Right lobe of liver (tissue), 6 donors: ENCODE data around the gene NCOR1. TPM values are rescaled to one million over a fixed set of nuclear protein-coding genes. Genes with fewer than 3 reads are reported as not detected.

Experiments used
- ATAC-seq, 4 donors: fragments of 200-7000 bp; cut with Tn5 transposase; one replicate each; pipeline ENCODE4 v1.9.1; 2020; ENCODE audit warnings: mild to moderate bottlenecking in 4 of 4, moderate library complexity in 4 of 4
- DNase-seq, 3 donors: peaks; one replicate each; pipeline ENCODE4 v3.0.0-alpha.2; 2020
- H3K27ac ChIP-seq, 3 donors: fragments of 200-600 bp; one replicate each; pipeline ENCODE4 v1.8.0; 2022
- H3K27me3 ChIP-seq, 2 donors: fragments of 200-600 bp; one replicate each; pipeline ENCODE4 v1.8.0; 2022
- H3K36me3 ChIP-seq, 4 donors: fragments of 200-600 bp; sonication (generic) in 1 of 4; one replicate each; pipeline versions ENCODE4 v1.5.1 to v1.8.0; 2017 to 2022; ENCODE audit warnings: control low read depth in 1 of 4
- H3K4me1 ChIP-seq, 4 donors: fragments of 200-600 bp; sonication (generic) in 1 of 4; one replicate each; pipeline versions ENCODE4 v1.5.1 to v1.8.0; 2017 to 2022; ENCODE audit warnings: control low read depth in 1 of 4
- H3K4me3 ChIP-seq, 3 donors: fragments of 200-600 bp; one replicate each; pipeline ENCODE4 v1.8.0; 2022
- H3K9me3 ChIP-seq, 4 donors: fragments of 200-600 bp; sonication (generic) in 1 of 4; one replicate each; pipeline versions ENCODE4 v1.5.1 to v1.8.0; 2017 to 2022; ENCODE audit warnings: control low read depth in 1 of 4
- POLR2A ChIP-seq: fragments of 450-650 bp; IDR thresholded peaks from one replicate; pipeline ENCODE4 v1.6.1; 2017; ENCODE audit warnings: antibody characterized with exemption, mild to moderate bottlenecking
- WGBS: methylation state at CpG from one replicate; pipeline ENCODE4 v1.1.6; 2018; ENCODE audit warnings: low coverage, low lambda C conversion rate; ENCODE audit not compliant: insufficient coverage; ENCODE audit errors: missing lambda C conversion rate; 5-methylcytosine and 5-hydroxymethylcytosine counted together
- intact Hi-C, 2 donors: fragments of 100-400 bp; cut with DNase I; formaldehyde crosslinking; loops; one replicate each; pipeline versions ENCODE4 v1.11.2 to v1.14.1; 2022
- total RNA-seq, 6 experiments: library from RNA; depleted of rRNA in 2 of 6; stranded (reverse); fragments of >200 nt in 2 of 6; fragmentation: NEBNext Ultra II Directional in 3 of 6; extraction: Animal tissue kit (Norgen Biotek cat#: 25700) in 3 of 6; gene quantifications; one replicate each; pipeline versions ENCODE4 v1.1.0 to v1.2.4, GENCODE V29; 2016 to 2023
- TF ChIP-seq, protein P1 (sequence below), 4 donors: fragments of 200-600 bp in 3 of 4; fragments of 450-650 bp in 1 of 4; IDR thresholded peaks; one replicate each; pipeline versions ENCODE4 v1.5.1 to v1.8.0; 2016 to 2022; ENCODE audit warnings: antibody characterized with exemption in 4 of 4, mild to moderate bottlenecking in 2 of 4
- donor health status: DM: no; HTN: yes; CAD: no.
- donor health status: DM: no; HTN: no; CAD: no.
- donor health status: DM: no; HTN: no; CAD: no.
- donor health status: DM: no; HTN: yes; CAD: no.
- donor health status: DM: no; HTN: yes; CAD: no.

Gene NCOR1
- total RNA-seq, 6 experiments from 2014 or later = 52.6 to 76.8 (median 65.1) TPM

GRCh38 chr17:16258901-16259300 is 43.6 kb upstream of the NCOR1 start:
- Histone ChIP-seq H3K4me3 (no peak overlapping the region), H3K27me3 (no peaks in the 10 kb centered on the region), H3K9me3 (no peaks in the 10 kb centered on the region), H3K27ac (no peak overlapping the region), H3K4me1 (peaks cover 0 to 17% (median 4%) of the 10 kb centered on the region in 4 donors), H3K36me3 (no peaks in the 10 kb centered on the region)
- no peak for TF ChIP-seq POLR2A
- TF ChIP-seq, protein P1, sequence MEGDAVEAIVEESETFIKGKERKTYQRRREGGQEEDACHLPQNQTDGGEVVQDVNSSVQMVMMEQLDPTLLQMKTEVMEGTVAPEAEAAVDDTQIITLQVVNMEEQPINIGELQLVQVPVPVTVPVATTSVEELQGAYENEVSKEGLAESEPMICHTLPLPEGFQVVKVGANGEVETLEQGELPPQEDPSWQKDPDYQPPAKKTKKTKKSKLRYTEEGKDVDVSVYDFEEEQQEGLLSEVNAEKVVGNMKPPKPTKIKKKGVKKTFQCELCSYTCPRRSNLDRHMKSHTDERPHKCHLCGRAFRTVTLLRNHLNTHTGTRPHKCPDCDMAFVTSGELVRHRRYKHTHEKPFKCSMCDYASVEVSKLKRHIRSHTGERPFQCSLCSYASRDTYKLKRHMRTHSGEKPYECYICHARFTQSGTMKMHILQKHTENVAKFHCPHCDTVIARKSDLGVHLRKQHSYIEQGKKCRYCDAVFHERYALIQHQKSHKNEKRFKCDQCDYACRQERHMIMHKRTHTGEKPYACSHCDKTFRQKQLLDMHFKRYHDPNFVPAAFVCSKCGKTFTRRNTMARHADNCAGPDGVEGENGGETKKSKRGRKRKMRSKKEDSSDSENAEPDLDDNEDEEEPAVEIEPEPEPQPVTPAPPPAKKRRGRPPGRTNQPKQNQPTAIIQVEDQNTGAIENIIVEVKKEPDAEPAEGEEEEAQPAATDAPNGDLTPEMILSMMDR (IDR thresholded peaks at IDR 0.05) = no peak
- 71% methylated on average over 1 of the region's 1 CpG for WGBS
- ATAC-seq (no peak), DNase-seq (no peak)
- intact Hi-C loops = no loop called here

- H3K4me3 ChIP-seq = peak overlapping the region in 2 of 3 donors; percentile 1 to 14
- H3K36me3 ChIP-seq = no peaks in the 10 kb centered on the region
- no peaks in the 10 kb centered on the region for H3K9me3 ChIP-seq
- DNase-seq = peak; percentile 52 to 83 (median 70)
- 25% methylated on average over 4 of the region's 4 CpGs for WGBS
- H3K27ac ChIP-seq = peak overlapping the region; percentile 66 to 75 (median 70)
- ATAC-seq = peak; percentile 88 to 94 (median 93)
- no peaks in the 10 kb centered on the region for H3K27me3 ChIP-seq
- no peak for TF ChIP-seq POLR2A
- TF ChIP-seq, protein P1 (IDR thresholded peaks at IDR 0.05) = no peak
- intact Hi-C loops = no loop called here
- peaks cover 0 to 20% (median 4%) of the 10 kb centered on the region in 4 donors for H3K4me1 ChIP-seq
Measured at GRCh38 chr17:16255481-16255921, 40.2 kb upstream of the NCOR1 start.

DNA sequence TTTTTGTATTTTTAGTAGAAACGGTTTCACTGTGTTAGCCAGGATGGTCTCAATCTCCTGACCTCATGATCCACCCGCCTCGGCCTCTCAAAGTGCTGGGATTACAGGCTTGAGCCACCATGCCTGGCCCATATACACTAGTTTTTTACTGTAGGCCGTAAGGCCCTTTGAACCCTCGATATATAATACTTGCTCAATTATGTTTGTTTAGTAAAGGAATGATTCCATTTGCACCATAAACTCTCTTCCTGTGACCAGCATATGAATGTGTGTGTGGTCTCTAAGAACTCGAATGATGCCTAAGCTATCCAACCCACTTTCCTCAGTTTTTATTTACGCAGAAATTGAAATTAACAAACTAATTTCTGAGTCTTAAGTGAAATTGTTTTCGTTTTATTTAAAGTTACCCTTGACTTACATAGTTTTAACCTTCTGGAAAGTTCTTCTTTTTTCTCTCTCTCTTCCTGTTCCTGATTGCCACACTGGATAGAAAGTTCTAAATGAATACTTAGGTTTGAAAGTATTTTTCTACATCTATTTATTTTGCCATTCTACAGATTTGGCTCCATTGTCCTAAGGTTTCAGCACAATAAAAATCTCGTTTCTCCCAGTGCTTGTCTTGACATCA is 39.6 kb upstream of the NCOR1 start:
- Histone ChIP-seq H3K36me3 (no peaks in the 10 kb centered on the region), H3K27ac (peak overlapping the region; percentile 66 to 75 (median 70)), H3K9me3 (no peaks in the 10 kb centered on the region), H3K4me1 (peaks cover 0 to 22% (median 4%) of the 10 kb centered on the region in 4 donors), H3K27me3 (no peaks in the 10 kb centered on the region), H3K4me3 (no peak overlapping the region)
- DNase-seq (no peak), ATAC-seq (peak in 2 of 4 donors; percentile 19 to 36)
- 74% methylated on average over 9 of the region's 9 CpGs for WGBS
- intact Hi-C loops = no loop called here
- TF ChIP-seq POLR2A = no peak
- TF ChIP-seq, protein P1 (IDR thresholded peaks at IDR 0.05) = no peak

DNA sequence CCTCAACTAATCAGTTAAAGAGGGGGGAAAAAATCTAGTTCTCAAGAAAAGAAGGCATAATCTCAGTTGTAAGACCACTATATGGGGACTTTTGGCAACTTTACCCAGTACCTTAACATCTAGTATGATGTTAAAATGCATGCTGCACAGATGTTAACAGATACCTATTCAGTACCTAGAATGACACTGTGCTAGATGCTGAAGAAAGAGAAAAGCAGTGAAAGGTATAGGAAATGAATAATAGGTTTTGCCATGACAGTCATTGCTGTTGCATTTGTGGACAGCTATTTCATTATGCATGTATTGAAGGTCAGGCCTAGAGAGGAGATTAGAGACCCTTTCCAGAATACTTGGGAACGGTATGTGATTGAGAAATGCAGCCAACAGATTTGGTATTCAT is 36.2 kb upstream of the NCOR1 start:
- ATAC-seq (no peak), DNase-seq (no peak)
- no peaks in the 10 kb centered on the region for H3K9me3 ChIP-seq
- WGBS = 89% methylated on average over 1 of the region's 1 CpG
- no peaks in the 10 kb centered on the region for H3K27me3 ChIP-seq
- TF ChIP-seq POLR2A = no peak
- TF ChIP-seq, protein P1 (IDR thresholded peaks at IDR 0.05) = no peak
- intact Hi-C loops = no loop called here
- H3K4me3 ChIP-seq = no peak overlapping the region
- H3K36me3 ChIP-seq = no peaks in the 10 kb centered on the region
- no peak overlapping the region for H3K27ac ChIP-seq
- H3K4me1 ChIP-seq = peaks cover 0 to 25% (median 4%) of the 10 kb centered on the region in 4 donors
